ENCODE results near the gene NCOA1. TPM values are rescaled to one million over a fixed set of nuclear protein-coding genes. Genes with fewer than 3 reads are reported as not detected.
A peak's percentile ranks its signal among the peaks of the same experiment; 100 is the strongest.

Gene NCOA1
- total RNA-seq, 2 experiments from 2014 or later: 6.1 to 12.1 TPM

DNA sequence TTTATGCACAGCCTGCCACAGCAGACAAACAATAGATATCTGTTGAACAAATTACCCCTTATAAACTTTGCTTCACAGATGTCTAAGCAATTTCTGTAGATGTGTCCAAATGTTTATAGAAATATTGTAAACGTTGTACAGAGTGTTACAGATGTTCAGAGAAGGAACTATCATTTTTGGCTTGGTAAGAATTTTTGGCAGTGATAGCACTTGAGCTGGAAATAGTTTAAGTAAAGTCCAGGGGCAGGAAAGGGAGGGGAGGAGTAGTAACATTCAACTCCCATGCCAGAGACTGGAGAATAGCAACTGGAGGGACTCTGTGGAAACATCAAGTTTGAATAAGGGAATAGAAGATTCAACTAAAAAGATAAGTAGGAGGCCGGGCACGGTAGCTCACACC is 297.8 kb downstream of the NCOA1 start:
- no TSS peak for BruUV-seq (replicated peaks)

DNA sequence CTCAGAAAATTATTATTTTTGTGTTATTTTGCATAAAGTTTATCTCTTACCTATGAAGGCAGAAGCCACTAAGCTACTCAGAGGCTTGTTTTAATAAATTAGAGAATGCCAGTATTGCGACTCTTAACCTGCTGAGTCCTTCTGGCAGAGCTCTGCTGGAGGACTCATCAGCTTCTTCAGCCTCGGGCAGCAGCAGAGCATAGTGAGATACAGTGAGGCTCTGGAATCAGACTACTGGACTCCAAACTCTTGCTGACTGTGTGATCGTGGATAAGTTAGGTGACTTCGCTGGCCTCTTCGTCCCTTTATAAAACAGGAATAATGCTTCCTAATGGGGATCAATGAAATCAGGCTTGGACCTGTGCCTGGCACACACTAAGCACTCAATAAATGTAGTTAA is 300.4 kb downstream of the NCOA1 start:
- Histone ChIP-seq H3K9me3 (ENCODE audit: low read length) (no peaks in the 10 kb centered on the region), H2AFZ (ENCODE audit: low read length) (peak overlapping the region; percentile 77; the same call in 1 of the 2 replicates), H3K4me1 (ENCODE audit: insufficient read depth, low read length, poor library complexity, severe bottlenecking) (peaks cover 30% of the 10 kb centered on the region), H3K79me2 (ENCODE audit: insufficient read depth, low read depth, low read length) (peaks cover 47% of the 10 kb centered on the region), H3K9me2 (ENCODE audit: insufficient read depth, low read length) (no peaks in the 10 kb centered on the region), H3K36me3 (ENCODE audit: insufficient read depth, low read length) (peaks cover 23% of the 10 kb centered on the region), H3K4me3 (ENCODE audit: low read depth, low read length, poor library complexity, severe bottlenecking) (peak overlapping the region; percentile 91), H3K4me2 (ENCODE audit: low read length) (peak overlapping the region; percentile 90), H4K20me1 (ENCODE audit: insufficient read depth, low read length) (peaks cover 6% of the 10 kb centered on the region; the same call in 1 of the 2 replicates), H3K27ac (ENCODE audit: low read depth, low read length, poor library complexity, severe bottlenecking) (no peak overlapping the region)
- no peak for DNase-seq (ENCODE audit: low spot score)
- intact Hi-C loops (cut with micrococcal nuclease; ENCODE audit: unreplicated experiment): loop anchor here (5.0 kb wide), 1 partner anchor 299 kb away; the partner anchor contains the start of gene NCOA1
- ChIA-PET POLR2A (no interaction called here), CTCF (ENCODE audit: unreplicated experiment) (interaction anchor here (0.6 kb wide), 1 partner anchor 775 kb away, joined by 4 read pairs; no protein-coding TSS in a partner anchor)
- TF ChIP-seq EZH2phosphoT487 (IDR thresholded peaks at IDR 0.05; ENCODE audit: borderline replicate concordance, low read depth, low read length): no peak
- TF ChIP-seq, protein P1, sequence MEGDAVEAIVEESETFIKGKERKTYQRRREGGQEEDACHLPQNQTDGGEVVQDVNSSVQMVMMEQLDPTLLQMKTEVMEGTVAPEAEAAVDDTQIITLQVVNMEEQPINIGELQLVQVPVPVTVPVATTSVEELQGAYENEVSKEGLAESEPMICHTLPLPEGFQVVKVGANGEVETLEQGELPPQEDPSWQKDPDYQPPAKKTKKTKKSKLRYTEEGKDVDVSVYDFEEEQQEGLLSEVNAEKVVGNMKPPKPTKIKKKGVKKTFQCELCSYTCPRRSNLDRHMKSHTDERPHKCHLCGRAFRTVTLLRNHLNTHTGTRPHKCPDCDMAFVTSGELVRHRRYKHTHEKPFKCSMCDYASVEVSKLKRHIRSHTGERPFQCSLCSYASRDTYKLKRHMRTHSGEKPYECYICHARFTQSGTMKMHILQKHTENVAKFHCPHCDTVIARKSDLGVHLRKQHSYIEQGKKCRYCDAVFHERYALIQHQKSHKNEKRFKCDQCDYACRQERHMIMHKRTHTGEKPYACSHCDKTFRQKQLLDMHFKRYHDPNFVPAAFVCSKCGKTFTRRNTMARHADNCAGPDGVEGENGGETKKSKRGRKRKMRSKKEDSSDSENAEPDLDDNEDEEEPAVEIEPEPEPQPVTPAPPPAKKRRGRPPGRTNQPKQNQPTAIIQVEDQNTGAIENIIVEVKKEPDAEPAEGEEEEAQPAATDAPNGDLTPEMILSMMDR (conservative IDR thresholded peaks at IDR 0.05; ENCODE audit: low read length): no peak
- BruUV-seq (replicated peaks): no TSS peak

More for the DNA sequence above, 297.8 kb downstream of the NCOA1 start:
- peaks cover 20% of the 10 kb centered on the region for H3K79me2 ChIP-seq (ENCODE audit: insufficient read depth, low read depth, low read length)
- TF ChIP-seq, protein P1 (conservative IDR thresholded peaks at IDR 0.05; ENCODE audit: low read length): no peak
- TF ChIP-seq EZH2phosphoT487 (IDR thresholded peaks at IDR 0.05; ENCODE audit: borderline replicate concordance, low read depth, low read length): no peak
- no peak overlapping the region for H3K27ac ChIP-seq (ENCODE audit: low read depth, low read length, poor library complexity, severe bottlenecking)
- H3K4me2 ChIP-seq (ENCODE audit: low read length): no peak overlapping the region
- H3K4me1 ChIP-seq (ENCODE audit: insufficient read depth, low read length, poor library complexity, severe bottlenecking): peaks cover 34% of the 10 kb centered on the region
- no peak for DNase-seq (ENCODE audit: low spot score)
- intact Hi-C loops (cut with micrococcal nuclease; ENCODE audit: unreplicated experiment): no loop called here
- ChIA-PET POLR2A (no interaction called here), CTCF (ENCODE audit: unreplicated experiment) (no interaction called here)
- no peak overlapping the region for H2AFZ ChIP-seq (ENCODE audit: low read length)
- peaks cover 12% of the 10 kb centered on the region; the same call in 1 of the 2 replicates for H3K9me3 ChIP-seq (ENCODE audit: low read length)
- peaks cover 3% of the 10 kb centered on the region; the same call in 1 of the 2 replicates for H3K36me3 ChIP-seq (ENCODE audit: insufficient read depth, low read length)
- no peaks in the 10 kb centered on the region for H4K20me1 ChIP-seq (ENCODE audit: insufficient read depth, low read length)
- H3K4me3 ChIP-seq (ENCODE audit: low read depth, low read length, poor library complexity, severe bottlenecking): no peak overlapping the region
- no peaks in the 10 kb centered on the region for H3K9me2 ChIP-seq (ENCODE audit: insufficient read depth, low read length)

DNA sequence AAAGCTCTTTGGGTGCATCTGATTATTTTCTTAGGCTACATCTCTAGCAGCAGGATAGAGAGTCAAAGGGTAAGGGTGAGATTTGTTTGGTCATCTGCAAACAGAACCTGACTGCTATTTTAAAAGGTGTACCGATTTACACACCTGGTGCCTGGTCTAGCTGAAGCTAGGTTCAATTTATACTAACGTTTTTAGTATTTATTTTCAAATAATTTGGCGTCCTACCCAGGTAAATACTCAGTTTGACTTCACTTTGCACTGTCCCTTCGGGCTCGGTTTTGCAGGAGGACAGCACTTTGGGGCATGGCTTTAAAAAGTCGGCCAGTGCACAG is 301.5 kb downstream of the NCOA1 start:
- H4K20me1 ChIP-seq (ENCODE audit: insufficient read depth, low read length): peaks cover 6% of the 10 kb centered on the region; the same call in 1 of the 2 replicates
- no peak for TF ChIP-seq EZH2phosphoT487 (IDR thresholded peaks at IDR 0.05; ENCODE audit: borderline replicate concordance, low read depth, low read length)
- TF ChIP-seq, protein P1 (conservative IDR thresholded peaks at IDR 0.05; ENCODE audit: low read length): no peak; the same call in 1 of the 2 replicates
- peak overlapping the region; percentile 77 for H2AFZ ChIP-seq (ENCODE audit: low read length)
- H3K4me1 ChIP-seq (ENCODE audit: insufficient read depth, low read length, poor library complexity, severe bottlenecking): peaks cover 30% of the 10 kb centered on the region
- peaks cover 33% of the 10 kb centered on the region for H3K36me3 ChIP-seq (ENCODE audit: insufficient read depth, low read length)
- ChIA-PET CTCF (ENCODE audit: unreplicated experiment) (no interaction called here), POLR2A (interaction anchor here (0.7 to 1.7 kb wide), 9 partner anchors 13 to 180 kb away, joined by 3 to 6 read pairs (median 4); no protein-coding TSS in a partner anchor)
- no peak for DNase-seq (ENCODE audit: low spot score)
- BruUV-seq (replicated peaks): TSS peak; percentile 90
- no peaks in the 10 kb centered on the region for H3K9me2 ChIP-seq (ENCODE audit: insufficient read depth, low read length)
- peak overlapping the region; percentile 90 for H3K4me2 ChIP-seq (ENCODE audit: low read length)
- peaks cover 57% of the 10 kb centered on the region for H3K79me2 ChIP-seq (ENCODE audit: insufficient read depth, low read depth, low read length)
- H3K27ac ChIP-seq (ENCODE audit: low read depth, low read length, poor library complexity, severe bottlenecking): peak overlapping the region; percentile 82
- H3K9me3 ChIP-seq (ENCODE audit: low read length): no peaks in the 10 kb centered on the region
- intact Hi-C loops (cut with micrococcal nuclease; ENCODE audit: unreplicated experiment): loop anchor here (2.0 to 5.0 kb wide), 2 partner anchors 180 to 300 kb away; partner anchors contain the start of gene NCOA1
- peak overlapping the region; percentile 91 for H3K4me3 ChIP-seq (ENCODE audit: low read depth, low read length, poor library complexity, severe bottlenecking)

All from OCI-LY7 (cell line).